ENCODE measurements around the gene PDE6B.

PDE6B gene

GRCh38 chr4:675036-675882 lies 49.9 kb downstream of the PDE6B start:
- no peak for DNase-seq

- DNase-seq, result no peak
These were observed 50.9 kb downstream of the PDE6B start for GRCh38 chr4:675980-676870.

- no peak for DNase-seq
These were observed 51.5 kb downstream of the PDE6B start for GRCh38 chr4:676871-677235.

GRCh38 chr4:677431-678293 lies 52.3 kb downstream of the PDE6B start:
- no peak for DNase-seq

DNA sequence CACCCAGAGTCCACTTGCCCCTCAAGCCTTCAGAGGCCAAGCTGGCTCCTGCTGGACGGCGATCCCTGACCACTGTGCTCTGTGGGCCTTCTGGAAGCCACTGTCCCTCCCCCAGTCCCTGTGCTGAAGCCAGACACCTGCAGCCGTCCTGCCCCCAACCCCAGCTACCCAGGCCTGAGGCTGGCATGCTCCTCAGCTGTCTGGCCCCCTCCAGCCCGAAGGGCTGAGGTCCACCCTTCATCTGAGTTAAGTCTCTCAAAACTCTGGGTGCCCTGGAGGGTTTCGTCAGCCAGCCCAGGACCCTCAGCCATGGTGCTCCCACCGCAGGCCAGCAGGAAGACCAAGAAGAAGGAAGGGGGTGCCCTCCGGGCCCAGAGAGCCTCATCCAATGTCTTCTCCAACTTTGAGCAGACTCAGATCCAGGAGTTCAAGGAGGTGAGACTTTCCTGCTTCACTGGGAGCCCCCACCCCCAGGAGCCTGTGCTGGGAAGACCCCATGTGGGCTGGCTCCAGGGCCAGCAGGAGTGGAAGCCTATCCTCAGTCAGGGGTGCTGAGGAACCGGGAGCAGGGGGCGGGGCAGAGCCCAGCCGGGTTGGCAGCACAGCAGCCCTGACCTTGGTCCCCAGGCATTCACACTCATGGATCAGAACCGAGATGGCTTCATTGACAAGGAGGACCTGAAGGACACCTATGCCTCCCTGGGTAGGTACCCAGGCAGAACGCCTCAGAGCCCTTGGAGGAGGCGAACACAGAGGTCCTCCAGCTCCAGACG lies 53.1 kb downstream of the PDE6B start:
- DNase-seq, result no peak

GRCh38 chr4:679104-679481 lies 53.7 kb downstream of the PDE6B start:
- no peak for DNase-seq

- DNase-seq, result no peak
These were observed 54.3 kb downstream of the PDE6B start for GRCh38 chr4:679629-680028.

DNA sequence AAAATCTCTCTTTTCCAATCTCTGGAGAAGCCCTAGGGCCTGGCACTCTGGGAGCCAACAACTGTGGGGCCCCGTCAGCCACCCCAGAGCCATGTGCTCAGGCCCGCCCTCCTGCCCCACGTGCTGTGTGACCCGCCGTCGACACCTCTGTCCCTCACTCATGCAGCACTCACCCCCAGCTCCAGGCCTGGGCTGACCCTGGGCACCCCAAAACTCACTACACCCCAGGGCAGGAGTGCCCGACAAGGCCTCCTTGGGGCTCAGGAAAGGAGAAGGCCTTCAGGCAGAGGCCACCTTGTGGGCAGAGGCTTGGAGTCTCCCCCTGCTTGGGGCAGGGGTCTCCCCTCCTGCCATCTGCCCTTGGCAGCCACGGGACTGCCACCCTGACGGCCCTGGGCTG lies 54.7 kb downstream of the PDE6B start:
- no peak for DNase-seq

DNA sequence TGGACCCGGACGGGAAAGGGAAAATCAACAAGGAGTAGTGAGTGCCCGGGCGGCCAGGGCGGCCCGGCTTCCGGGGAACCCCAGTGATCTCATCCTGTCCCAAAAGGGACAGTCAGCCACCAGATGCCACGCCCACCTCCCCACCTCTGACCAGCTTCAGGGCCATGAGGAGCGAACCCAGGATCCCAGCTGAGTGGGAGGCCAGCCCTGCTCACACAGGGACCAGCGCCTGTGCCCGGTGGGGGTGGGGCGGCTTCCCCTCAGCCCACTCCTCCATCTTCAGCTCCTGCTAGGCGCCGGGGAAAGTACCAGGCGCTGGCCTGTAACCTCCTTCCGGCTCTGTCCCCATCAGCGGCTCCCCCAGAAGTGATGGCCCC lies 55.2 kb downstream of the PDE6B start:
- DNase-seq, result no peak

- DNase-seq, result no peak
These were observed 55.7 kb downstream of the PDE6B start for GRCh38 chr4:680928-681645.

DNA sequence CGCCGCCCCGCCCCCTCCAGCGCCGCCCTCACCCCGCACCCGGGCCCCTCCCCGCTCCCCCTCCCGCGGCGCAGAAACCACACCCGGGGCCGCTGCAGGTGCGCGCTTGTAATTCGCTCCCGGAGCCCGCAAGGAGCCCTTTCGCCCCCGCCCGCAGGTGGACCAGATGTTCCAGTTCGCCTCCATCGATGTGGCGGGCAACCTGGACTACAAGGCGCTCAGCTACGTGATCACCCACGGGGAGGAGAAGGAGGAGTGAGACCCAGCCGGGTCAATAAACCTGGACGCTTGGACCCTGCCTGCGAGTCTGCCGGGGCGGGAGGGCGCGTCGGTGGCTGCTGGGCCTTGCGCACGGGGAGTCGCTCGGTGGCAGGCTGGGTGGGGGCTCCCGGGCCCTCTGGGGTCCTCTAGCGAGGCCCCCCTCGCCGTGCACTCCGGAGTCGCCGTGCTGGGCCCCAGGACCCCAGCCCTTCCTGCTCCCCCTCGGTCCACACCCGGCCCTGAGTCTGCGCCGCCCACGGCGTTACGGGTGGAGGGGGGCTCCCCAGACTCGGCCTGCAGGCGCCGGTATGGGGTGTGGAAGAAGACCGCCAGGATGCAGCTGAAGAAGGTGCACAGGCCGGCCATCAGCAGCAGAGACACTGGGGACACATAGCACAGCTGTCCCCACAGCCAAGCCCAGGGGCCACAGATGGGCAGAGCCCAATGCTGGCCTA lies 56.5 kb downstream of the PDE6B start:
- DNase-seq, result peak; percentile 44

- no peak for DNase-seq
These were observed 57.3 kb downstream of the PDE6B start for GRCh38 chr4:682490-683172.

DNA sequence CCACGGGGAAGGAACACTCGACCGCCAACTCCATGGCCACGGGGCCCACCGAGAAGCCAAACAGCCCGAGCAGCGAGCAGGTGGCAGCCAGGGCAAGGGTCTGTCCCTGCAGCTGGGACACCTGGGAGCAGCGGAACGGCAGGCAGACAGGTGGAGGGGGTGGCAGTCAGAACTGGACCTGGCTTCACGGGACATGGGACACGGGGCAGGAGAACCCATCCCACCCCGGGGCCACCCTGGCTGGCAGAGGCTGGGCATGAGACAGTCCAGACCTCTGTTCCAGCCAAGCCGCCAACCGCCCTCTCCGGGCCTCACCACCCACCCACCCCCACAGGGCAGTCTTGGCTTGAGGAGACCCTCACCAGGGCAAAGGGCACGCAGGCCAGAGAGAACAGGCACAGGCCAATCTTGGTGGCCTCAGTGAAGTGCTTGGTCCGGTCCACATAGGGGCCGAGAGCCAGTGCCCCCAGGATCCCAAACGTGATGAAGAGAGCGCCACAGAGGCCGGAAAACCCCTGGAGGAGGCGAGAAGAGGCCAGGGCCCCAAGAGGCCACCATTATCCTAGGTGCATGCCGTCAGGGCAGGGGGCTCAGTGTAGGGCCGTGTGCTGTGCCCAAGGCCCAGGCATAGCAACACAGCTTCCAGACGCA lies 58.0 kb downstream of the PDE6B start:
- DNase-seq, result no peak

GRCh38 chr4:683982-684622 lies 58.7 kb downstream of the PDE6B start:
- DNase-seq, result no peak

DNA sequence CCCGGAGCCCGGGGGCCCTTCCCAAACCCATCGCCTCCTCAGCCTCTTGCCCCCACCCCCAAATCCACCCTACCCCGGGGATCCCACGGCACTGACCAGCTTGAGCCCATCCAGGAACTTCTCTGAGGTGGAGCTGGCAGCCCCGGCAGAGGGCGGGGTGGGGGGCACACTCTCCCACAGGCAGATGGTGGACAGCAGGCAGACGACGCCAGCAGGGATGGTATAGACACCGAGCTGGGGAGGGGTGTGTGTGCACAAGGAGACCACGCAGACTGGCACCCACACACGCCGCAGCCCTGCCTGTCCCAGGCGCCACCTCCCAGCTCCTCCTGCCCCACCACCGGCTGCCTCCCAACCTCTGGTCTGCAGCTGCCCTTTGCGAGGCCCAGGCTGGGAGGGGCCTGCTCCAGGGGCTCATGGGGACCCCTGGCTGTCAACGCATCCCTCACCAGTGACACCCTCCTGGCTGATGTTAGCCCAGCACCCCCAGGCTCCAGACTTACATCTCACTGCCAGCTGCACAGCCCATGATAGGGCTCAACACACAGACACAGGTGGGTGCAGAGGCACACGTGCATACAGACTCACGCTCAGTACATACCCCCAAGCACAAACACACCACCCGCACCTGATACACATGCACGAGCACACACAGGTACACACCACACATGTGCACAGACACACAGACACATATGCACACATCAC lies 59.4 kb downstream of the PDE6B start:
- DNase-seq, result no peak

DNA sequence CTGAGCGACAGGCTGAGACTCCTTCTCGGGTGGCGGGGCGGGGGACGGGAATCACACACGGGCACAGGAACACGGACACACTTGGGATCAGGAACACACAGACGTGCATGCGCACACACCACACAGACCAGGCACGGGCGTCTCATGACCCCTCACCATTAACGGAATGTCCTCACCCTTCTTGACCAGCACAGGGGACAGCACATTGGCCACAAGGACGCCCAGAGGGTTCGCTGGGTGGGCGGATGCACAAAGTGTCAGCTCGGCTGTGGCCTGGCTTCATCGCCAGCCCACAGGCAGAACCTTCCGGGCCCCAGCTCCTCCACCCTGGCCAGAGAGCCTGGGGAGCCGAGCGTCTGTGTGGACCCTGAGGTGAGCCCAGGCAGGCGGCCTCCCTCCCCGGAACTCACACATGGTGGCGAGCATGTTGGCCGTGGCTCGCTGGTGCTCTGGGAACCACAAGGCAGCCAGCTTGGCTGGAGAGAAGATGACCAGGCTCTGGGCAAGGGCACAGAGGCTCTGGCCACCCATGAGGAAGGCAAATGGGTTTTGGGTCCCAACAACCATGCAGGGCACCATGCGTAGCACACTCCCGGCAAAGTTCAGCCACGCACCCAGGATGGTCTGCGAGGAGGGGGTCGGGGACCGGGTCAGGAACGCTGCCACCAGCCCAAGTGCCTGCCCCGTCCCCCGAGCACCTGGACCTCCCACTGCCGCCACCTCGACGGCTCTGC lies 60.5 kb downstream of the PDE6B start:
- no peak for DNase-seq

GRCh38 chr4:686413-687040 lies 61.2 kb downstream of the PDE6B start:
- DNase-seq, result no peak
